H9 (cell line): ENCODE results near the gene EPN1. TPM values are rescaled to one million over a fixed set of nuclear protein-coding genes. Genes with fewer than 3 reads are reported as not detected.

Experiments
- DNase-seq: peaks from one replicate; pipeline ENCODE4 v3.0.0-alpha.2; 2017
- H2AFZ ChIP-seq: one replicate; pipeline ENCODE4 v1.6.1; 2013; ENCODE audit warnings: mild to moderate bottlenecking, low read length, control low read depth, moderate library complexity
- H2AK5ac ChIP-seq: 2 replicates; pipeline ENCODE4 v1.6.1; 2013; ENCODE audit warnings: low read length, control low read depth, mixed read lengths; ENCODE audit not compliant: insufficient read length
- H2BK120ac ChIP-seq: one replicate; pipeline ENCODE4 v1.6.1; 2013; ENCODE audit warnings: low read depth, mild to moderate bottlenecking, low read length, control low read depth, inconsistent platforms; ENCODE audit not compliant: poor library complexity, severe bottlenecking
- H2BK12ac ChIP-seq: 2 replicates; pipeline ENCODE4 v1.6.1; 2013; ENCODE audit warnings: low read length, control low read depth, mixed read lengths, low read depth; ENCODE audit not compliant: insufficient read length
- H2BK15ac ChIP-seq: 2 replicates; pipeline ENCODE4 v1.6.1; 2013; ENCODE audit warnings: low read depth, low read length, control low read depth
- H2BK20ac ChIP-seq: one replicate; pipeline ENCODE4 v1.6.1; 2013; ENCODE audit warnings: low read depth, mild to moderate bottlenecking, low read length, control low read depth, inconsistent platforms; ENCODE audit not compliant: poor library complexity, severe bottlenecking
- H2BK5ac ChIP-seq: 2 replicates; pipeline ENCODE4 v1.6.1; 2013; ENCODE audit warnings: low read length, control low read depth, mixed read lengths; ENCODE audit not compliant: insufficient read length
- H3K14ac ChIP-seq: 2 replicates; pipeline ENCODE4 v1.6.1; 2013; ENCODE audit warnings: low read length, control low read depth; ENCODE audit not compliant: insufficient read depth
- H3K18ac ChIP-seq: 2 replicates; pipeline ENCODE4 v1.6.1; 2013; ENCODE audit warnings: low read depth, mild to moderate bottlenecking, mixed read lengths, low read length, control low read depth; ENCODE audit not compliant: insufficient read length
- H3K23ac ChIP-seq: 2 replicates; pipeline ENCODE4 v1.6.1; 2013; ENCODE audit warnings: low read length, control low read depth, mixed read lengths, low read depth; ENCODE audit not compliant: insufficient read length
- H3K23me2 ChIP-seq: 2 replicates; pipeline ENCODE4 v1.6.1; 2013; ENCODE audit warnings: low read depth, mild to moderate bottlenecking, mixed read lengths, low read length, control low read depth; ENCODE audit not compliant: insufficient read length, poor library complexity, severe bottlenecking
- H3K27ac ChIP-seq: 2 replicates; pipeline ENCODE4 v1.5.1; 2013; ENCODE audit warnings: low read length, control low read depth, mixed read lengths, low read depth; ENCODE audit not compliant: insufficient read length
- H3K27me3 ChIP-seq: 2 replicates; pipeline ENCODE4 v1.6.1; 2013; ENCODE audit warnings: low read length, control low read depth, inconsistent platforms; ENCODE audit not compliant: insufficient read depth
- H3K4ac ChIP-seq: 2 replicates; pipeline ENCODE4 v1.6.1; 2013; ENCODE audit warnings: low read depth, mild to moderate bottlenecking, control low read depth, inconsistent platforms, low read length, moderate library complexity
- H3K4me1 ChIP-seq: 2 replicates; pipeline ENCODE4 v1.6.1; 2013; ENCODE audit warnings: low read length, control low read depth, inconsistent platforms; ENCODE audit not compliant: insufficient read depth
- H3K4me2 ChIP-seq: 2 replicates; pipeline ENCODE4 v1.6.1; 2013; ENCODE audit warnings: low read length, control low read depth, mixed read lengths; ENCODE audit not compliant: insufficient read length, insufficient read depth
- H3K56ac ChIP-seq: 2 replicates; pipeline ENCODE4 v1.6.1; 2013; ENCODE audit warnings: low read depth, mild to moderate bottlenecking, mixed read lengths, low read length, control low read depth; ENCODE audit not compliant: insufficient read length
- H3K79me1 ChIP-seq: 2 replicates; pipeline ENCODE4 v1.6.1; 2013; ENCODE audit warnings: low read depth, mild to moderate bottlenecking, moderate library complexity, low read length, control low read depth, inconsistent platforms; ENCODE audit not compliant: insufficient read depth, poor library complexity, severe bottlenecking
- H3K79me2 ChIP-seq: 2 replicates; pipeline ENCODE4 v1.6.1; 2013; ENCODE audit warnings: low read length, control low read depth, inconsistent platforms; ENCODE audit not compliant: insufficient read depth
- H3K9ac ChIP-seq: 2 replicates; pipeline ENCODE4 v1.6.1; 2013; ENCODE audit warnings: low read length, control low read depth, mixed read lengths; ENCODE audit not compliant: insufficient read length; ENCODE audit errors: extremely low read depth
- H3K9me3 ChIP-seq: one replicate; pipeline ENCODE4 v1.6.1; 2013; ENCODE audit warnings: low read depth, low read length, inconsistent platforms; ENCODE audit not compliant: control insufficient read depth
- H3T11ph ChIP-seq: one replicate; pipeline ENCODE4 v1.6.1; 2013; ENCODE audit warnings: mild to moderate bottlenecking, low read length, control low read depth, inconsistent platforms
- H4K20me1 ChIP-seq: one replicate; pipeline ENCODE4 v1.6.1; 2013; ENCODE audit not compliant: control insufficient read depth, insufficient read length, insufficient read depth
- H4K5ac ChIP-seq: 2 replicates; pipeline ENCODE4 v1.6.1; 2013; ENCODE audit warnings: low read depth, mild to moderate bottlenecking, mixed read lengths, low read length, control low read depth; ENCODE audit not compliant: insufficient read length
- H4K8ac ChIP-seq: replicated peaks from 2 replicates; pipeline ENCODE4 v1.6.1; 2013; ENCODE audit warnings: low read length, control low read depth, mixed read lengths, low read depth; ENCODE audit not compliant: insufficient read length
- H4K91ac ChIP-seq: 2 replicates; pipeline ENCODE4 v1.6.1; 2013; ENCODE audit warnings: low read depth, mild to moderate bottlenecking, moderate library complexity, mixed read lengths, low read length, control low read depth; ENCODE audit not compliant: insufficient read length
- H3K27ac Mint-ChIP-seq, 3 experiments: 2 replicates in 2 of 3; 3 replicates in 1 of 3; pipeline ENCODE4 v1.8.0; 2020 to 2021; ENCODE audit warnings: mixed read lengths in 3 of 3, mild to moderate bottlenecking in 1 of 3, moderate library complexity in 1 of 3
- H3K27me3 Mint-ChIP-seq: 2 replicates; pipeline ENCODE4 v1.8.0; 2021; ENCODE audit warnings: low read depth, mild to moderate bottlenecking, moderate library complexity, mixed read lengths
- H3K36me3 Mint-ChIP-seq, 3 experiments: 2 replicates in 2 of 3; 3 replicates in 1 of 3; pipeline ENCODE4 v1.8.0; 2020 to 2021; ENCODE audit warnings: low read depth in 3 of 3, mixed read lengths in 3 of 3; ENCODE audit not compliant: insufficient read depth in 1 of 3
- H3K4me1 Mint-ChIP-seq, 2 experiments: 2 replicates each; pipeline ENCODE4 v1.8.0; 2020; ENCODE audit warnings: mixed read lengths in 2 of 2
- H3K4me3 Mint-ChIP-seq, 2 experiments: 2 replicates in 1 of 2; 3 replicates in 1 of 2; pipeline ENCODE4 v1.8.0; 2020 to 2021; ENCODE audit warnings: mild to moderate bottlenecking in 2 of 2, mixed read lengths in 2 of 2, moderate library complexity in 1 of 2
- H3K9me3 Mint-ChIP-seq, 2 experiments: 2 replicates in 1 of 2; 3 replicates in 1 of 2; pipeline ENCODE4 v1.8.0; 2020; ENCODE audit warnings: mild to moderate bottlenecking in 2 of 2, mixed read lengths in 2 of 2, moderate library complexity in 1 of 2
- CTCF ChIP-seq: fragments of 200-600 bp; sonication (generic); conservative IDR thresholded peaks from 3 replicates; pipeline ENCODE4 v1.8.0; 2021; ENCODE audit warnings: antibody characterized with exemption, mild to moderate bottlenecking
- WGBS: extraction: QIAGEN DNeasy Blood & Tissue Kit; methylation state at CpG from one replicate; pipeline ENCODE4 v1.1.7; 2013; ENCODE audit warnings: missing lambda C conversion rate, low lambda C conversion rate, mixed read lengths; ENCODE audit not compliant: insufficient read length; ENCODE audit errors: extremely low coverage; 5-methylcytosine and 5-hydroxymethylcytosine counted together
- total RNA-seq: library from RNA; stranded (reverse); gene quantifications from 2 replicates; pipeline ENCODE4 v1.2.1, GENCODE V29; 2021

EPN1 gene
- total RNA-seq, 1 experiment from 2014 or later = 159 TPM

GRCh38 chr19:55636723-55637122, 38.3 kb upstream of the EPN1 start:
- no peak overlapping the region for H3K18ac ChIP-seq
- no peak overlapping the region for H4K91ac ChIP-seq
- no peaks in the 10 kb centered on the region for H3K9me3 ChIP-seq
- H2AFZ ChIP-seq = no peak overlapping the region
- no peak overlapping the region for H2BK120ac ChIP-seq
- no peak overlapping the region for H3K27ac ChIP-seq
- no peak overlapping the region for H3K56ac ChIP-seq
- no peak overlapping the region for H2BK15ac ChIP-seq
- peaks cover 10% of the 10 kb centered on the region; the same call in 1 of the 2 replicates for H3K79me2 ChIP-seq
- no peak overlapping the region for H4K5ac ChIP-seq
- H3T11ph ChIP-seq = no peak overlapping the region
- Mint-ChIP-seq H3K4me3 (peak overlapping the region; percentile 100), H3K36me3 (peaks cover 10 to 15% (median 14%) of the 10 kb centered on the region in 3 experiments), H3K9me3 (no peaks in the 10 kb centered on the region; a peak in 1 of 5 replicates), H3K27me3 (peaks cover 3% of the 10 kb centered on the region; the same call in 1 of the 2 replicates), H3K27ac (peak overlapping the region in 2 of 3 experiments; percentile 8 to 57; a peak in 2 of 7 replicates), H3K4me1 (peaks cover 24 to 36% of the 10 kb centered on the region in 2 experiments)
- H2BK12ac ChIP-seq = no peak overlapping the region
- DNase-seq = no peak
- no peak overlapping the region for H2BK5ac ChIP-seq
- no peak overlapping the region for H3K9ac ChIP-seq
- no peak for TF ChIP-seq CTCF
- H3K14ac ChIP-seq = no peak overlapping the region
- H3K79me1 ChIP-seq = peaks cover 6% of the 10 kb centered on the region
- H3K27me3 ChIP-seq = no peaks in the 10 kb centered on the region
- H3K4me2 ChIP-seq = no peak overlapping the region
- no peak overlapping the region for H3K4ac ChIP-seq
- H3K23ac ChIP-seq = no peak overlapping the region
- peaks cover 13% of the 10 kb centered on the region for H3K23me2 ChIP-seq
- 0 out of 2 replicates have a peak, but pooled peaks cover 2% of the 10 kb centered on the region for H3K4me1 ChIP-seq
- H4K8ac ChIP-seq = no peak overlapping the region
- H2AK5ac ChIP-seq = no peak overlapping the region
- H2BK20ac ChIP-seq = no peak overlapping the region
- H4K20me1 ChIP-seq = no peaks in the 10 kb centered on the region
- no CpG with 5 or more reads among the region's 4 CpGs for WGBS
